ENCODE measurements around the gene LRPAP1. TPM values are rescaled to one million over a fixed set of nuclear protein-coding genes. Genes with fewer than 3 reads are reported as not detected.
"Not testable (repeated sequence)": the region's sequence is repeated elsewhere in the genome, so short reads cannot be mapped to it uniquely, and the experiment has no call there.

The LRPAP1 gene
- total RNA-seq, 1 donor from 2014 or later: 153 TPM

GRCh38 chr4:3462790-3463415 is 69.3 kb downstream of the LRPAP1 start, which contains the start of gene DOK7:
TSS of gene DOK7 (plus strand) at chr4:3463306. CDS start at chr4:3463376, 70 bp downstream.
- Mint-ChIP-seq H3K27me3 (ENCODE audit: unreplicated experiment) (peaks cover 11% of the 10 kb centered on the region), H3K36me3 (ENCODE audit: unreplicated experiment) (no peaks in the 10 kb centered on the region), H3K9me3 (ENCODE audit: unreplicated experiment) (peaks cover 3% of the 10 kb centered on the region), H3K4me1 (ENCODE audit: unreplicated experiment) (no peaks in the 10 kb centered on the region), H3K27ac (ENCODE audit: unreplicated experiment) (no peak within 1 kb of the TSS), H3K4me3 (ENCODE audit: unreplicated experiment) (no peak within 1 kb of the TSS)
- no peak for TF ChIP-seq CTCF (IDR thresholded peaks at IDR 0.05)
- DNase-seq (ENCODE audit: extremely low spot score, unreplicated experiment): no peak

- TF ChIP-seq CTCF (IDR thresholded peaks at IDR 0.05): no peak
- Mint-ChIP-seq H3K9me3 (ENCODE audit: unreplicated experiment) (peaks cover 3% of the 10 kb centered on the region), H3K27ac (ENCODE audit: unreplicated experiment) (no peak overlapping the region), H3K27me3 (ENCODE audit: unreplicated experiment) (peaks cover 11% of the 10 kb centered on the region), H3K4me1 (ENCODE audit: unreplicated experiment) (no peaks in the 10 kb centered on the region), H3K36me3 (ENCODE audit: unreplicated experiment) (no peaks in the 10 kb centered on the region), H3K4me3 (ENCODE audit: unreplicated experiment) (no peak overlapping the region)
- DNase-seq (ENCODE audit: extremely low spot score, unreplicated experiment): no peak
Measured at GRCh38 chr4:3462321-3462789, 69.9 kb downstream of the LRPAP1 start.

- H3K27me3 Mint-ChIP-seq (ENCODE audit: unreplicated experiment): peaks cover 11% of the 10 kb centered on the region
- no peak overlapping the region for H3K4me3 Mint-ChIP-seq (ENCODE audit: unreplicated experiment)
Measured at GRCh38 chr4:3461515-3462291, 70.5 kb downstream of the LRPAP1 start.

GRCh38 chr4:3460926-3461325 is 71.3 kb downstream of the LRPAP1 start:
- Mint-ChIP-seq H3K4me3 (ENCODE audit: unreplicated experiment) (no peak overlapping the region), H3K36me3 (ENCODE audit: unreplicated experiment) (no peaks in the 10 kb centered on the region), H3K27me3 (ENCODE audit: unreplicated experiment) (peaks cover 11% of the 10 kb centered on the region)

More at GRCh38 chr4:3461515-3462291, 70.5 kb downstream of the LRPAP1 start:
- H3K9me3 Mint-ChIP-seq (ENCODE audit: unreplicated experiment): peaks cover 3% of the 10 kb centered on the region
- TF ChIP-seq CTCF (IDR thresholded peaks at IDR 0.05): no peak
- H3K27ac Mint-ChIP-seq (ENCODE audit: unreplicated experiment): no peak overlapping the region
- no peaks in the 10 kb centered on the region for H3K36me3 Mint-ChIP-seq (ENCODE audit: unreplicated experiment)
- no peaks in the 10 kb centered on the region for H3K4me1 Mint-ChIP-seq (ENCODE audit: unreplicated experiment)
- DNase-seq (ENCODE audit: extremely low spot score, unreplicated experiment): no peak

GRCh38 chr4:3459156-3459555 is 73.1 kb downstream of the LRPAP1 start:
- not testable (repeated sequence) for H3K36me3 Mint-ChIP-seq (ENCODE audit: unreplicated experiment); H3K27ac Mint-ChIP-seq (ENCODE audit: unreplicated experiment); H3K4me1 Mint-ChIP-seq (ENCODE audit: unreplicated experiment); DNase-seq (ENCODE audit: extremely low spot score, unreplicated experiment); H3K4me3 Mint-ChIP-seq (ENCODE audit: unreplicated experiment)
- Mint-ChIP-seq H3K27me3 (ENCODE audit: unreplicated experiment) (peaks cover 11% of the 10 kb centered on the region), H3K9me3 (ENCODE audit: unreplicated experiment) (peaks cover 16% of the 10 kb centered on the region)

More at GRCh38 chr4:3460926-3461325, 71.3 kb downstream of the LRPAP1 start:
- DNase-seq (ENCODE audit: extremely low spot score, unreplicated experiment): no peak
- peaks cover 3% of the 10 kb centered on the region for H3K9me3 Mint-ChIP-seq (ENCODE audit: unreplicated experiment)
- H3K4me1 Mint-ChIP-seq (ENCODE audit: unreplicated experiment): no peaks in the 10 kb centered on the region
- H3K27ac Mint-ChIP-seq (ENCODE audit: unreplicated experiment): no peak overlapping the region
- no peak for TF ChIP-seq CTCF (IDR thresholded peaks at IDR 0.05)

Measured in osteocyte (in vitro differentiated cells).